GM11168 (cell line): ENCODE measurements around the gene CHST11.
"Not testable (repeated sequence)": the region's sequence is repeated elsewhere in the genome, so short reads cannot be mapped to it uniquely, and the experiment has no call there.

Source experiments
- in situ Hi-C: fragments of 300-500 bp; cut with MboI; formaldehyde crosslinking; loops from one replicate; pipeline ENCODE4 v1.12.0; 2022; ENCODE audit warnings: low sequenced_read_pairs; ENCODE audit not compliant: unreplicated experiment

The CHST11 gene

DNA sequence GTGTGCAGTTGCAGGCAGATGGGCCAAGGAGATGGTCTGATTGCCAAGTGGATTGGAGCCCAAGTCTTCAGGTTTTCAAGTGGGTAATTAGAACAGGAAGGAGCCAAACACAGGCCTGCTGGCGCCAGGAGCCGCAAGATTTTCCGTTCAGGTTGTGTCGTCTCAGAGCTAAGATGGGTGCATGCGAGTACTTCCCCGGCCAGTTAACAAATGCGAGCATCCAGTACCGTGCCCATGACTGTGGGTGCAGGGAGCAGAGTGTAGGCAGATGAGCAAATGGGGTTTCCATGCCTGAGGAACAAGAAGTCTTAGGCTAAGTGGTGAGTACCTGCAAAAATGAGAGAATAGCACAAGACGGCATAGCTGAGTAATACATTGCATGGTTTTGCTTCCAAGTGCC is 90.5 kb downstream of the CHST11 start:
- in situ Hi-C loops: no loop called here

DNA sequence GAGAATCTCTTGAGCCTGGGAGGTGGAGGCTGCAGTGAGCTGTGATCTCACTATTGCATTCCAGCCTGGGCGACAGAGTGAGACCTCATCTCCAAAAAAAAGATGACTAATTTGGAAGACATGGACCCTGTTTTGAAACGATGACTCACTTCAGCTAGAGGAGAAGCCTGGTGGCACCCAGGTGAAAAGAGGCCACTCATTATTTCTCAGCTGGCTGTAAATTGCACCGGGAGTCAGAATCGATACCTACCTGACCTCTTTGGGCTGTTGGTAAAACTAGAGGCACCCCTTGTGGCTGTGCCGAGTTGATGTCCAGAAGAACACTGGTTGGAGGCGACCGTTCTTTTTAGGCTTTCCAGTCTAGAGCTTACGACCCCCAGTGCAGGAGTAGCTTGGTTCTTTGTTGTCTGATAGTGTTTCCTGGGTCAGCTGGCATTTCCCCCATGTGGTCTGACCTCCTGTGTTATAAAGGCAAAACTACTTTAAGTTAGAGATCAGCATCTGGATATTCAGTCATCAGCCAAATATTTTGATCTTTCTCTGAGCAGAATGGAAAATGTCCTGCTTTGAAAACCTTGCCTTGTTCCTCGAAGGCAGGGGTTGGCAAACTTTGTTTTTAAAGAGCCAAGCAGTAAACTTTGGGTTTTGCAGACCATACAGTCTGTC is 93.2 kb downstream of the CHST11 start:
- in situ Hi-C loops: no loop called here

DNA sequence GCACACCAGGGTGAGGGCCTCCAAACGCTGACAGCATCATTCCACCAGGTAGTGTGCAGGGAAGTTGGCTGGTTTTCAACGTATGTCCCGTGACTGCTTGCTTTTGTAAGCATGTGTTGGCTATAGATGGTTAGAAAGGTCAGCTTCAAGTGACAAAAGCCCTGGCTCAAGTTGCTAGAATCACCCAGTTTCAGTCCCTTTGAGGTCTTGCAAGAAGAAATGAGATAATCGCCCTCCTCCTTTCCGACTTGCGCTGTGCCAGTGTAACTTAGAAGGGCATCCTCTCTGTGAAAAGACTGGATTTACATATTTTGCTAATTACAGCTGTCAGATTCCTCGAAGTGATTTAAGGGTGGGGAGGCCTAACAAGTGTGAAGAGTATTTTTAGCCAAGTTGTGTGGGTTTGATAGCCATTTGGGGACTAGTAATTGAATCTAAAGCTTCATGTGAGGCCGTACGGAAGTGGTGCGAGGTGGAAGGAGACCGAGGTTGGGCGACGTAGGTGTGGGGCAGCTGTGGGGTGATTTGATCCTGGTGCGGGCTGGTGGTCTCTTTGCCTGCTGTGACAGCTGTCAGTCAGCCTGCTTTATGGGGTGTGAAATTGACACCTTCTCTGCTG is 94.7 kb downstream of the CHST11 start:
- in situ Hi-C loops: no loop called here

DNA sequence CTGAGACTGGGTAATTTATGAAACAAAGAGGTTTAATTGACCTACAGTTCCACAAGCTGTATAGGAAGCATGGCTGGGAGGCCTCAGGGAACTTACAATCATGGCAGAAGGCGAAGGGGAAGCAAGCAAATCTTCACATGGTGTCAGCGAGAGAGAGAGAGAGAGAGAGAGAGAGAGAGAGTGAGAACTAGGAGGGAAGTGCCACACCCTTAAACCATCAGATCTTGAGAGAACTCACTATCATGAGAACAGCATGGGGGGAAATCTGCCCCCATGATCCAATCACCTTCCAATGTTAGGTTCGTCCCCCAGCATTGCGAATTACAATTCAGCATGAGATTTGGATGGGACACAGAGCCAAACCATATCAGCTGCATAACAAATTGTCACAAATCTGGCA is 96.7 kb downstream of the CHST11 start:
- in situ Hi-C loops: no loop called here

DNA sequence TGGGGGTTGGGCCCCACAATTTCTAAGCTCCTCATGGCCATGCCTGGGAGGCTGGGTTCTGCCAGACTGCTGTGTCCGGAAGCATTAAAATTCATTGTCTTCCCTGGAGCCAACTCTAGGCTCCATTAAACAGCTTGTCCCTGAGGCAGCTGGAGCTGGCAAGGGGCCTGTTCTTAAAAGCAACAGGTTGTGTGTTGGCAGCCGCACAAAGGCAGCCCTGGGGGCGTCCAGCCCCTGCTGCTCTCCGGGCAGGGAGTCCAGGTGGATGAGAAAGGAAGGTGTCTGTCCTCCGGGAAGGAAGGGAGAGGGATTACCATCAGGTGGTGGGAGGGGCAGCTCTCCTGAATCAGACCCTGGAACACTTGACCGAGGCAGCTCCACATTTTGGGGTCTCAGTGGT is 98.9 kb downstream of the CHST11 start:
- in situ Hi-C loops: no loop called here

DNA sequence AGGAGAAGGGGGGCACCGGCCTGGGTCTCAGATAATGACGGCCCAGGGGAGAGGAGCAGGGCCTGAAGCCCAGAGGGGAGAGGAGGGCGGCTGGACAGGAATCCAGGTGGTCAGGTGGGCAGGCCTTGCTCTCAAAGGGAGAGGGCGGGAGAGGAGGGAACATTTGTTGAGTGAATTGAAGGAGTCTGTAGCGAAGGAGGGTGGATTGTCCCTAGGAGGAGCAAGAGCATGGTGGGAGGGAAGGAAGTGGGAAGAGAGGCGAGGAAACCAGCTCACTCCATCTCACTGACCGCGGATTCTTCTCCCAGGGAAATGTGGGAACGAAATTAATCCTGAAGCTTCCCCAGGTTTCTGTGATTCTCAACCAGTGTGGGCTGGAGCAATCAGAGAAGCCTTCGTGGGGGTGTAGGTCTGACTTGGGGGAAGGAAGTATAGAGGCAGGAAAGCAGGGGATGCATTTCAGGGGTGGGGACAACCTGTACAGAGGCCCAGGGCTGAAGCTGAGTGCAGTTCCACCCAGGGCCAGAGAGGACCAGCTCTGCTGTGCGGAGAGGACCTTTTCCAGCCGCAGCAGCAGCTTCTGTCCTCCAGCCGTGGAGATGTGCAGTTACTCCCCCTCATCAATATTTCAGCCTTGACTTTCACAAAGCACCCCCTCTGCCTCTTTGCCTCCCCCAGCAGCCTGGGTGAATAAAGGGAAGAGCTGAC is 100.9 kb downstream of the CHST11 start:
- in situ Hi-C loops: no loop called here

DNA sequence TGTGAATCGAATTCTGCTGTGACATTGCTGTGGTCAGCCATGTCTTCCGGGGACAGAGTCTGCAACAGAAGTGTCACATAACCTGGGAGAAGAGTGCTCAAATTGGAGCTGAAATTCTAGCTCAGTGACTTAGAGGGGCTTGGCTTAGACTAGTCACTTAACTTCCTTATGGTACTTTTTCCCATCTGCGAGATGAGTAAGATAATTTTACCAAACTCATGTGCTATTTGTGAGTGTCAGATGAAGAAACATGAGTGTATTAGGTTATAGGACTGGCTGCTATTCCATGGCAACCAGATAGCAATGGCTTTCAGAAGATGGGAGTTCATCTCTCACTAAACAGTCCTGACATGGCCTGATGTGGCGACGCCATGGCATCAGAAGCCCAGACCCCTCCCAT is 104.1 kb downstream of the CHST11 start:
- in situ Hi-C loops: no loop called here

DNA sequence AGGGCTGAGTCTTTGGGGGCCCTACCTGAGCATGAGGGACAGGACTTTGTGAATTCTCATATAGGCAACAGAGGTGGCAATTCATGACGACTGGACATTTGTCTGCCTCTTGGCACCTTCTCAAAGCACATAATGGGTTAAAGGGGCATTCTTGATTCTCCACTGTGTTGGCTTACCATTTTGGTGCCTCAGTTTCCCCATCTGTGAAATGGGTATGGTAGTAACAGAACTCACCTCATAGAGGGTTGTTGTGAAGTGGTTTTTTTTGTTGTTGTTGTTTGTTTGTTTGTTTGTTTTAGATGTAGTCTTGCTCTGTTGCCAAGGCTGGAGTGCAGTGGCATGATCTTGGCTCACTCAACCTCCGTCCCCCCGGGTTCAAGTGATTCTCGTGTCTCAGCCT is 106.0 kb downstream of the CHST11 start:
- in situ Hi-C loops: no loop called here

DNA sequence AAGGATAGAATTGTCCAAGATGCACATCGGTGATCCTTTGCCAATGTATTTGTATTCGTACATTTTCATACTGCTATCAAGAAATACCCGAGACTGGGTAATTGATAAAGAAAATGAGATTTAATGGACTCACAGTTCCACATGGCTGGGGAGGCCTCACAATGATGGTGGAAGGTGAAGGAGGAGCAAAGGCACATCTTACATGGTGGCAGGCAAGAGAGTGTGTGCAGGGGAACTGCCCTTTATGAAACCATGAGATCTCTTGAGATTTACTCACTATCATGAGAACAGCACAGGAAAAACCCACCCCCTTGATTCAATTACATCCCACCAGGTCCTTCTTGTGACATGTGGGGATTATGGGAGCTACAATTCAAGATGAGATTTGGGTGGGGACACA is 107.9 kb downstream of the CHST11 start:
- in situ Hi-C loops: not testable (repeated sequence)

DNA sequence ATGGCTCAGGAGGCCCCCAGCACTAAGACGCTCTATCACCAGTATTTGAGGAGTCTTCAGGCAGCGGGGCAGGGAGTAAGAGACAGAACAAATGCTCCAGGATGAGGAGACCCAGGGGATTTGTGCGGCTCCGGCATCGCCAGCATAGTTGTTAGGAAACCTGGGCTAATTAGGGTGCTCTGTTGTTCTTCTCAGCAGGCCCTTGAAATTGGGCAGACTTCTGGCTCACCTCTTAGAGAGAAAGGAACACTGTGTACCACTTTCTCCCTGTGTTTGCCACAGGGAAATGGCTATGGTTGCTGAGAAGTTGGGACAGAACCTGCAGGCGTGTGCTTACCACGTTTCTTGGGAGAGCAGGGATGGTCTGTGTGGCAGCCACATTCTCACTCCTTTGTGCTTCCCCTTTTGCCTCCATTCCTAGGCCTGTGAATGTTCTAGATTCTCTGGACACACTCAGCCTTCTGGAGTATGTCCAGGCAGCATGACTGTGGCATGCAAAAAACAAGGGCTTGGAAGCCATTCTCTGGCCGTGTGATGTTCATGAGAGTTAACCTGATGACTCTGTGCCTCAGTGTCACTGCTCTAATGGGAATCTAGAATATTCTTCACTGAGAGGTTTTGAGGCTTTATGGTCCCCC is 109.0 kb downstream of the CHST11 start:
- in situ Hi-C loops: no loop called here

DNA sequence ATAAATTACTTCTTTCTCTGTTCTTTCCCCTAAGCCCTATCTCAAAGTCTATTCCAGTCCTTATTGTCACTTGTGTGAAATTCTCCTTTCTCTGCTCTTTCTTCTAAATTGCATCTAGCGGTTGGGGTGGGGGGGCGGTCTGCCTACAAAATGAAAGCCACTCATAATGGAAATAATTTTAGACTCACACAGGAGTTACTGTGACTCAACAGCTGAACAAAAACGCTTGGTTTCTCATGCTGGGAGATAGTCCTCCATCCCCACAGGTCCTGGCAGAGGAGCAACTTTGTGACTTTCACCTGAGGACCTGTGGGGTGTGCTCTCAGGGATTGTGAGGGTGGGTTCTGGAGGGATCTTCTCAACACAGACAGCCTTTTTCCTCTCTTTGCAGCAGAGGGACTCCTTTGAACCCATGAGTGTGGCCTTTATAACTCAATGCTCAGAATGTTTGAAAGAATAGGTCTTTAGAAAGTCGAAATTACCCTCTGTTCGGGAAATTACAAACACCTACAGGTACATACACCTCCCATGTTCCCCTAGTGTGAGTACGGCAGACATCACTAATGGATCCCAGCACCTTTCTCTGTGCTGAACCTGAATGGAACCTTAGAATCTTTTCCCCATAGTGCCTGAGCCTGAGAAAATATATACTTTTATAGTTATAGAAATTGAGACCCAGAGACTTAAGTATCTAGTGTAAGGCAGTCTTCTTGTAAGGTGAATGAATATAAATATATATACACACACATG is 109.7 kb downstream of the CHST11 start:
- in situ Hi-C loops: no loop called here

DNA sequence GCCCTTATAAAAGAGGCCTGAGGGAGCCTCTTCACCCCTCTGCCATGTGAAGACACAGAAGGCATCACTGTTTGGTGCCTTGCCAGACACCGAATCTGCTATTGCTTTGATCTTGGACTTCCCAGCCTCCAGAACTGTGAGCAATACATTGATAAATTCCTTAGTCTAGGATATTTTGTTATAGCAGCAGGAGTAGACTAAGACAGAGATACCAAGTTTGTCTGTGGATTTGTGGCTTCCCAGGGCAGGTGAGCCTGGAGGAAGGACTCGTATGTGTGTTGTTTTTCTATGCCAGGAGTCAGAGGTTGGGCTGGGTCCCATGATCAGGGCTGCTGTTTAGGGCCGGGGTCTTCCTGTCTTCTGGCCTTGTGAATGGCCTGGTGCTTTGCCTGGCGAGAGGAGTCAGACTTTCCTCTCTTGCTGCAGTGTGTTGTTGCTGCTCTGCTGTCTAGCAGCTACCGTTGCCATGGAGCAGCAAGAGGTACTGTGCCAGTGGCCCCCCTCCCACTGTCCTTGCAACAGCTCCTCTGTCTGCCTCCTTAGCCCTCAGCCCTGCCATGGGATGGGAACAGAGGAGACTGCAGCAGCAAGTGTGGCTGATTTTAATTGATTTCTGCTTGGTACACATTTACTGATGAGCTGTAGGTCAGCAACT is 111.2 kb downstream of the CHST11 start:
- in situ Hi-C loops: no loop called here

DNA sequence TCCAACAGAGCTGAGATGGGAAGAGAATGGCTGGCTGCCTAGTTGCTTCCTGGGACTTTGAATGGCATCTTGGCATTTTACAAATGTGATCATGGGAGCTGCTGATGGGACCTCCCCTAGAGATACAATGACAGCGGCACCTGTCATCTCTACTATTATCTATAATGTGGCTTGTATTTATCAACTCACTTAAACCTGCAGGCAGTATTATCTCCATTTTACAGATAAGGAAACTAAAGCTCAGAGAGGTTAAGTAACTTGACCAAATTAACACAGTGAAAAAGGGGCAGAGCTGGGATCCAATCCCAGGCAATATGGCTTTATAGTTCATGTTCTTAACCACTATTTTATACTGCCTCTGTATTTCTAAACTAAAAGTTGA is 111.7 kb downstream of the CHST11 start:
- in situ Hi-C loops: no loop called here

DNA sequence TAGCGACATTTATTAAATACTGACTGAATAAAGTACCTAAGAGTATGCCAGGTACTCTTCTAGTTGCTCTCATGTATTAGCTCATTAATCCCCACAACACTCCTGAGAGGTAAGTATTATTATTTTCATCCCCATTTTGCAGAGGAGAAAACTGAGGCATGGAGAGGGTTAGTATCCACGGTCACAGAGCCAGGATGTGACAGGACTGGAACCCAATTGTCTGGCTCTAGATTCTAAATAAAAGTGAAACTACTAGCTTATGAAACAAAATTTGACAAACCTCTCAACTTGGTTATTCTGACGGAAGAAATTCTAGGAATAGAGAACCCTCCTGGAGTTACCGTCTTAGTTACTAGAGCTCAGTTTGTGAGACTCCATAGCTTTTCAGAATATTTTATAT is 112.2 kb downstream of the CHST11 start:
- in situ Hi-C loops: no loop called here

DNA sequence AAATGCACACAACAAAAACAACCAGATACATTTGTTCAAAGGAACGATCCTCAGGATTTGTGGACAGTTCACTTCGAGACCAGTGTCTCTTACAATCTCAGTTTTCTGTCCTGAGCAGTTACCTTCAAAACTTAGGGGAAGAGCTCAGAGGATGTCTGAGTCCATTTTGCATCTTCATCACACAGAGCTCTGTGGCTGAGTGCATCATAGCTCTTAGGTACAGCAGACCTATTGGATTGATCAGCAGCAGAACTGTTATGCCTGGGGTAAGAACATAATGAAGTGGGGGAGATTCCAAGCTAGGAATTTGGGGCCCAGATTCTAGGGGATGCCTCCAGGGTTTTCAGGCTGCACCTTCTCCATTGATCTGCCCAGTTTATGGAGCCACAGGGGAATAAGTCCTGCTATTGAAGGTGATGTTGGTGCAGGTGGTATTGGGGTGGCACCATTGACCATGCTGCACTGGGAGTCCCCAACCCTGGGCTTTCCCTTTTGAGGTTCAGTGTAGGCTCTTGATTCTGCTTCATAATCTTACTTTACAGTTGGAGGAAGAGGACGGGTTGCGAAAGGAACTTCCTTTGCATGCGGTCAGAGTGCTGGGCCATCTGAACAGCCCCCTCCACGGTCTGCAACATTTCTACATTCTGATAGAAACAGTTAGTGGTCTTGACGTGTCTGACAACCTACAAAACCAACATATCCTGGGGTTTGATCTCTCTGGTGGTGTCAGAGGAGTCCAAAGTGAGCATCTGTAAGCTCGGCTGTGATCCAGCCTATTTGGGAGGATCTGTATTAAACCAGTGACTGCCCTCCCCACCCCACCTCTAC is 112.8 kb downstream of the CHST11 start:
- in situ Hi-C loops: no loop called here

DNA sequence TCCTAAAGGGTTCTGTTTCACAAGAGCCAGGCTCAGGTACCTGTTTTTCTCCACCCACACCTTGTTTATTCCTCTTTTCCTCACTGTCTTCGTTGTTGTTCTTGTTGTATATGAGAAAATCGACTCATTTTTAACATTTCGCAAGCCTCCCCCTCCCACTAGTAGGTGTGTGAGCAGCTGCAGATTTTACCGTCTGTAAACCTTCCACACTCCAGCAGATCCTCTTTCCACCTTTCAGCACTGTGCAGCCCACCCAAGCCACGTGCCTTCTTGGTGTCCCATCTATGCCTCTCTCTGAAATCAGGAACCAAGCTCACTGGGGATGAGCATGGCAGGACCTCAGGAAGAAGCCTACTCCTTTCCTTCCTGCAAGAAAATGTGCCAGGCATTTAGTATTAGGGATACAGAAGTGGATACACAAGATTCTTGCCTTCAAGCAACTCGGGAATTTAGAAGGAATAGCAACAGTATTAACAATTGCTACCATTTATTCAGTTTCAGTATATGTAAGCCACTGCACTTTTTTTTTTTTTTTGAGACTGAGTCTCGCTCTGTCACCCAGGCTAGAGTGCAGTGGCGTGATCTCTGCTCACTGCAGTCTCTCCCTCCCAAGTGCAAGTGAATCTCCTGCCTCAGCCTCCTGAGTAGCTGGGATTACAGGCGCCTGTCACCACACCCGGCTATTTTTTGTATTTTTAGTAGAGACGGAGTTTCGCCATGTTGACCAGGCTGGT is 113.6 kb downstream of the CHST11 start:
- in situ Hi-C loops: no loop called here

DNA sequence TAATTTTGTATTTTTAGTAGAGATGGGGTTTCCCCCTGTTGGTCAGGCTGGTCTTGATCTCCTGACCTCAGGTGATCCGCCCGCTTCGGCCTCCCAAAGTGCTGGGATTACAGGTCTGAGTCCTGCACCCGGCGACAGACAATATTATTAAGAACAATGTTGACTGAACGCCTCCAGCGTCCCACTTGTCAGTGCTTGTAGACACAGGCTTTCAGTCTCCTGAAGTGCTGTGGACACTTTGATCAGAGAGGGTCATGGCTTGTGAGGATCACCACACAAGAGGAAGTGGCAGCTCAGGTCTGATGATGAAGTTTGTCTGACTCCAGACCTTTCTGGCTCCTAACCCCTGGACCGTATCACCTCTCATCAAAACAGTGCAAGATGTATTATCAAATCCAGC is 114.6 kb downstream of the CHST11 start:
- in situ Hi-C loops: no loop called here

DNA sequence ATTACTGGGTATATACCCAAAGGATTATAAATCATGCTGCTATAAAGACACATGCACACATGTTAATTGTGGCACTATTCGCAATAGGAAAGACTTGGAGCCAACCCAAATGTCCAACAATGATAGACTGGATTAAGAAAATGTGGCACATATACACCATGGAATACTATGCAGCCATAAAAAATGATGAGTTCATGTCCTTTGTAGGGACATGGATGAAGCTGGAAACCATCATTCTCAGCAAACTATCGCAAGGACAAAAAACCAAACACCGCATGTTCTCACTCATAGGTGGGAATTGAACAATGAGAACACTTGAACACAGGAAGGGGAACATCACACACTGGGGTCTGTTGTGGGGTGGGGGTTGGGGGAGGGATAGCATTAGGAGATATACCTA is 117.6 kb downstream of the CHST11 start:
- in situ Hi-C loops: not testable (repeated sequence)

DNA sequence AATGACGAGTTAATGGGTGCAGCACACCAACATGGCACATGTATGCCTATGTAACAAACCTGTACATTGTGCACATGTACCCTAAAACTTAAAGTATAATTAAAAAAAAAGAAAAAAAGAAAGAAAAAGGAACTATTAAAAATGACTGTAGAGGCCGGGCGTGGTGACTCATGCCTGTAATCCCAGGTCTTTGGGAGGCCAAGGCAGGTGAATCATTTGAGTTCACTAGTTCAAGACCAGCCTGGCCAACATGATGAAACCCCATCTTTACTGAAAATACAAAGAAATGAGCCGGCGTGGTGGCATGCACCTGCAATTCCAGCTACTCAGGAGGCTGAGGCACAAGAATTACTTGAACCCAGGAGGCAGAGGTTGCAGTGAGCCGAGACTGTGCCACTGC is 118.0 kb downstream of the CHST11 start:
- in situ Hi-C loops: not testable (repeated sequence)
